Measurements from ENCODE around the gene MAPK10. TPM values are rescaled to one million over a fixed set of nuclear protein-coding genes. Genes with fewer than 3 reads are reported as not detected.
"Not testable (repeated sequence)": the region's sequence is repeated elsewhere in the genome, so short reads cannot be mapped to it uniquely, and the experiment has no call there.

MAPK10 gene
- total RNA-seq, 1 donor from 2014 or later = 42.3 TPM

DNA sequence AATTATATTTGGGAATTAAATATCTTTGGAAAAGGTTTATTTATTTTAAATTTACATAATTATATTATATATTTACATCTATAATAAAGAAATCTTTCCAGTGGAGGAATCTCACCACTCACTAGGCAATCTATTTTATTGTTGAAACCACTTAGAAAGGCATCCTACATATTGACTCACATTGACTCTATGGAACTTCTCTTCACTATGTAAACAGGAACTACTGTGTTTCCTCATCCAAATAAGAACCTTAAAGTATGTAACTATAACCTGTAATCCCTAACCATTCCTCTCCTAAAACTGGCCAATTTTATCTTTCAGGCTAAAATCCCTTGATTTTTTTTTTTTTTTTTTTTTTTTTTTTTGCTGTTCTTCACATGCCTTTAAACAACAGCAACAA is 268.7 kb downstream of the MAPK10 start:
- DNase-seq (ENCODE audit: low spot score) = no peak
- intact Hi-C loops (cut with DNase I) = no loop called here
- no peak for ATAC-seq

DNA sequence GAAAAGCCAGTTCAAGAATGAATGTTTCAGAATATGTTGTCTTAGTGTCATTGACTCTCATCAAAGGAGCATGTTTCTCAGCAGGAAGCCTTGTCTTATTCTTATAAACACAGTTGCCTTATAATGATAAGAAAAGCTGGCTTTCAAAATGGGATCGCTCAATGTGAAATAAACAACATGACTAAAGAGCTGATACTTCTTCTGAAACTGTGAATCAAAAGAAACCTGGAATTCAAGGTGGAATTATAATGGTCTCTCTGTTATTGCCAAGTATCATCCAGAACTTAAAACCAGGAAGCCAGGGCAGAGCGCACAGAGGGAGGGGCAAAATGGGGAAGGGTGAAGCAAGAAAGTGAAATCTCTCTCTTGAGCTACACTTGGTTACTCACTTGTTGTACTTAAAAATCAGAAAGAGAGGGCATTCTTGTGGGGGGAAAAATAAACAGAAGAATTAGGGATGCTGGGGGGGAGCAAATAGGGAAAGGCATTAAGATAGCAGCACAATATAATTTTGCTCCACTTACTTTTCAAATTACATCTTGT is 270.0 kb downstream of the MAPK10 start:
- ATAC-seq = no peak
- intact Hi-C loops (cut with DNase I) = no loop called here
- DNase-seq (ENCODE audit: low spot score) = no peak

DNA sequence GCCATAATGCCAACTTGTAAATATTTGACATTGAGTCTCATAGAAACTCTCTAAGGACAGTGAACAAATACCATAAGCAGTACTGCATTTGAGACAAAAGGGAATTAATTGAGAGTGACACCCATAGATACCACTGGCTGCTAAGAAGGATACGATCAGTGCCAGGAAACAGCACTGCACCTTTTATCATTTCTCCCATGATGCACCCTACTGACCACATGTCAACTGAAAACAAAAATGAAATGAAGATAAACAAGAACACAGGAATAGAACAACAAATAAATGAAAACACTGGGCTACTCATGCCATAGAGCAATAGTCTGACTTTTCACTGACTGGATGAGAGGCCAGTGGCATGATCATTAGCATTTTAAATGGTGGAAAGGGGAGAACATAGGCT is 270.8 kb downstream of the MAPK10 start:
- ATAC-seq (no peak), DNase-seq (ENCODE audit: low spot score) (no peak)
- intact Hi-C loops (cut with DNase I) = no loop called here

DNA sequence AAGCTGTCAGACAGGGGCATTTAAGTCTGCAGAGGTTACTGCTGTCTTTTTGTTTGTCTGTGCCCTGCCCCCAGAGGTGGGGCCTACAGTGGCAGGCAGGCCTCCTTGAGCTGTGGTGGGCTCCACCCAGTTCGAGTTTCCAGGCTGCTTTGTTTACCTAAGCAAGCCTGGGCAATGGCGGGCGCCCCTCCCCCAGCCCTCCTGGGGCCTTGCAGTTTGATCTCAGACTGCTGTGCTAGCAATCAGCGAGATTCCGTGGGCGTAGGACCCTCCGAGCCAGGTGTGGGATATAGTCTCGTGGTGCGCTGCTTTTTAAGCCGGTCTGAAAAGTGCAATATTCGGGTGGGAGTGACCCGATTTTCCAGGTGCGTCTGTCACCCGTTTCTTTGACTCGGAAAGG is 284.1 kb downstream of the MAPK10 start:
- intact Hi-C loops (cut with DNase I); ATAC-seq; DNase-seq (ENCODE audit: low spot score): not testable (repeated sequence)

DNA sequence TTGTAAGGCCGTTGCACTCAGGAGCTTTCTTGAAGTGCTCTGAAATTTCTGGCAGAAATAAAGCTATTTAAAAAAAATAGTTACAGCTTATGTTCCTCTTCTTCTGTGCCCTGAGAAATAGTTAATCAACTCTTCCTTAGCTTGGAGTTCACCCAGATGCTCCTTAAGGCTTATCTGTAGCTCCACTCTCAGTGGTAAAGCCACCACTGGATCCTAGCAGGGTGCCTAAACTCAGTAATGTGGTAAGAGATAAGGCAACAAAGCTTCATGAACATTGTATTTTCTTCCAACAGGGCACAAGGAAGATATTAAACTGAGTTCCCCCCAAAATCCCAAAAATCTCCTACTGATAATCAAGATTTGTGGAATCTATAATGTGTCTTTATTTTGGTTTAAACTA is 299.5 kb downstream of the MAPK10 start:
- ATAC-seq (no peak), DNase-seq (ENCODE audit: low spot score) (no peak)
- intact Hi-C loops (cut with DNase I) = no loop called here

DNA sequence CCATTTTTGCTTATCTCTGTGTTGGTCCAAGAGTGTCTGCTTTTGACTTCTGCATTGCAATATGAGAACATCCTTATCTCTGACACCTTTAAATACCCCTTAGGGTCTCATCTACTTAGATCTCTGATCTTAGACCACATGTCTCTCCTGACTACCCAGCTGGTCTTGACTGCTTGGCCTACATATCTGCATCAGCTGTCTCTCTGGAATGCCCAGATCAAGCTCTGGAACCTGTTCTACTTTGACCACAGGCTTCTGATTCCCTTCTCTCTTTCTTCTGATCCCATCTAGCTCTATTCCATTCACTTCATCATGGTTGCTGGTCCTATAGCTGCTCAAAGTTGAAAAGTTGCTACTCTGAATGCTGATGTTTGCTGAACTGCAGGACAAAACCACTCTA is 301.2 kb downstream of the MAPK10 start:
- intact Hi-C loops (cut with DNase I) = no loop called here
- DNase-seq (ENCODE audit: low spot score) = no peak
- no peak for ATAC-seq

DNA sequence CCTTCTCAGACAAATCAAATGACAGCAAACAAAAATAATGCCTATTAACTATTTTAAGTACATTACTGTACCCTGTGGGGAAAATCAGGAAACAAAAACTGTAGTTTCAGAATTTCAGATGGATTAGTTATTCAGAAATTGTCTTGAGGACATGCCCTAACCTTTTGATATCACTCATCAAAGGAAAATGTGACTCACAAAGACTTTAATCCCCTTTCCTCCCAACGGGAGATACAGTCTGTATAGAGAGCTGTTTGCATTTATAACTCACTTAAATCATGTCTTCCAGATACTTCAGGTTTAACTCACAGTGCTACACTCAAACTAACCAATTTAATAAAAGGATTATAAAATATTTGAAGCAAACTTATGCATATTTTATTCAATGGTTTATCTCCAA is 304.0 kb downstream of the MAPK10 start:
- DNase-seq (ENCODE audit: low spot score) = no peak
- ATAC-seq = no peak
- intact Hi-C loops (cut with DNase I) = no loop called here

DNA sequence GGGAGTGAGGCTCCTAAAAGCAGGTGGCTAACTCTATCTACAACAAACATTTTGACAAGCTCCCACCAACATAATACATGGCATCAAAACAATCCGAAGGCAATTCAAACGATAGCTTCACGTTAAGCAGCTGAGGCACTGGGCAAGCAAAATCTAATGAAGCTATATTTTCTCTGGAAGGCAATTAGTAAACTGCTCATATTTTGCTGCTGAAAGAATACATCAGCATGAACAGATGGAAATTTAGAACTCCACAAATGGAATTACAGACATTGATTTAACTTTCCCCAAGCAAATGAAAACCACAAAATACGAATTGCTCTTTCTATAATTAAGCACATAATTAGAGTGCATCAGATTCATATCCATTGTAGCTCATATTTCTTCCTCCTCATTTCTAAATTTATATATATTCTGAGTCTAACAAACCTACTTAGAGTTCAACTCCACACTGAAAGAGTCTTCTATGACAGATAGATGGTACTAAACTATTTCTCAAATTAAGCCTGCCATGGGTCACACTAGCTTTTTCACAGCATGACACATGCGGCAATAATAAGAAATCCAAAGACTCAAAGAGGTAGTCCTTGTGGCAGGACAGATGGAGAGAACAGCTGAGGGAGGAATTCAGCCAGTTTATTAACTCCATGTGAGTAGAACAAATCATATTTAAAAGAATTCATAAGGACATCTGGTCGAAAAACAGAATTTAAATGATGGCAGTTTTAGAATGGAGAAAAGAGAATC is 305.4 kb downstream of the MAPK10 start:
- DNase-seq (ENCODE audit: low spot score) (no peak), ATAC-seq (no peak)
- intact Hi-C loops (cut with DNase I) = no loop called here

DNA sequence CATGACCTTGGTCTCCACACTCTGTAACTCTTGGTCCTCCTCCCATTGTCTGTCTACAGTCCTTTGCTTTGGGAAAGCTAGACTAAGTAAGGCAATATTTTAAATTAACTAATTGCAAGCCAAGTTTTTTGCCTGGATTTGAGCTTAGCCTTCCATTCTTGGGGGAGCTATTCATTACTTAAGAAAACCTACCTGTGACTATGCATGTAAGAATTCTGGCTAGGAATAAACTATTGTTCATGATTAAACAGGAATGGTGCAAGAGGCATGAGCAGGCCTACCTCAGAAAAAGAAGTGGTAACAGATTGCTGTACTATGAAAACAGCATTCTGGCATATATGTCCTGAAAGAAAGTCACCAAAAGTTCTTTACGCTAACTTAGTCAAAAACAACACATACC is 309.4 kb downstream of the MAPK10 start:
- ATAC-seq (no peak), DNase-seq (ENCODE audit: low spot score) (no peak)
- intact Hi-C loops (cut with DNase I) = no loop called here

DNA sequence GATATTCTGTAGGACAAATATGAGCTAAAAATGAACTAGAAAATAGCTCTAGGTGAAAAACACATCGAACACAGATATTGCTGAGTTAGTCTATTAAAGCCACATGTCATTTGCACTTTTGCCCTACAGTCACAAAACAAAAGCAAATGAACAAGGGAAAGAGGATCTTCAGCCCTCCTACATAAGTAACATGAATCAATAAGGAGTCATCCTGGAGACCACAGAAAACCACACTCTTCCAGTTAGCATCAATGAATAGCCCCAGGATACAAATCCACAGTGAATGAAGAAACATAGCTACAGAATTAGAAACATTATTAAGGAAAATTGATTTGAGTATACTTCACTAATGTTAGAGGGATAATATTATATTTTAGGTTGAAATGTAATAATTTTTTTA is 311.4 kb downstream of the MAPK10 start:
- ATAC-seq = no peak
- no peak for DNase-seq (ENCODE audit: low spot score)
- intact Hi-C loops (cut with DNase I) = loop anchor here (10.0 kb wide), 1 partner anchor 974 kb away; no protein-coding TSS in a partner anchor

DNA sequence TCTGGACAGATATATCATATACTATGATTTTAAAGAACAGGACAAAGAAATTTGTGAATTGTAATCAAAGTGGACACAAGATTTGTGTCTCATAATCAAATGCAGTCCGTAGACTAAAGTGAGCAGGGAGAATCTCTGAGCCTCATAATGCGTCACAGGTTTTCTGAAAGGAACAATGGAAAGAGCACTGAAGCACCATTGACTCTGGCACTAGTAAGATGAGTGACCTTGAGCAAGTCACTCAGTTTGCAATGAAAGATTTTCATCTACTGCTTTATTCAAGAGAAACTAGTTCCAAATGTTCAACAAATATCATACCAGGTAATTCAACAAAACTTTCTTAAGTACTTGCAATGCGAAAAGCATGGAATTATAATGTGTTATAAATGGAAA is 315.3 kb downstream of the MAPK10 start:
- intact Hi-C loops (cut with DNase I) = loop anchor here (10.0 kb wide), 1 partner anchor 970 kb away; no protein-coding TSS in a partner anchor
- DNase-seq (ENCODE audit: low spot score) (no peak), ATAC-seq (no peak)

DNA sequence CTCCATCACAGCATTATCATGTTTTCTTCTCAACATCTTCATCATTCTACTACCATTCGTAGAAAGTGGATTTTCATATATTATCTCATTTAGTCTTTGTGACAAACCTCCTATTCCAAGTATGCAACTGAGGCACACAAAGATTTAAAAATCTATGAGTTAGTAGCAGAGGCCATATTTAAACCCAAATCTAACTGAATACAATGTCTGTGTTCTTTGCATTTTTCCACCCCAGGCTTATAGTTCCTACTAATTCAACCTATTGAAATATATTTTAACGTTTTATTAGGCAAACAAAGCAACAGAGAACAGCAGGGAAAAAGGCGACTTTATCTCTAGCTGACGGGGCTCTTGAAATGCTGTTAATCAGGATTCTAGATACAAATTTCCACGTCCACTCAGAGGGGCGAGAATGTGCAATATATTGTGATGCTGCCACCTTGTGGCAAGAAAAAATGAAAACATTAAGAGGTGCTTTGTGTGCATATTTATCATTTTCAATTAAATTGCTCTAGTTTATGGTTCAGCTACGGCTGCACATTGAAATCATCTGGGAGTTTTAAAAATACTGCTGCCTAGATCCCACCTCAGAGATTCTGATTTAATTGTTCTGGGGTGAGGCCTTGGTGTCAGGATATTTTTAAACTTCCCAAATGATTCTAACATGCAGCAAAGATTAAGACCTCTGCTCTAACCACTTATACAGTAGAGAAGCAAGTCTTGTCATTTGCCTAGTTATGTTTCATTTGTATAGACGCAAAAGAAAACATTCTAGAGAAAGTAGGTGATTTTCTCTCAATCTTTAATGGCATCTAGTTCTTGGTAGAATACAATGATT is 315.9 kb downstream of the MAPK10 start:
- DNase-seq (ENCODE audit: low spot score) (no peak), ATAC-seq (peak; percentile 71)
- intact Hi-C loops (cut with DNase I) = loop anchor here (10.0 kb wide), 1 partner anchor 969 kb away; no protein-coding TSS in a partner anchor

DNA sequence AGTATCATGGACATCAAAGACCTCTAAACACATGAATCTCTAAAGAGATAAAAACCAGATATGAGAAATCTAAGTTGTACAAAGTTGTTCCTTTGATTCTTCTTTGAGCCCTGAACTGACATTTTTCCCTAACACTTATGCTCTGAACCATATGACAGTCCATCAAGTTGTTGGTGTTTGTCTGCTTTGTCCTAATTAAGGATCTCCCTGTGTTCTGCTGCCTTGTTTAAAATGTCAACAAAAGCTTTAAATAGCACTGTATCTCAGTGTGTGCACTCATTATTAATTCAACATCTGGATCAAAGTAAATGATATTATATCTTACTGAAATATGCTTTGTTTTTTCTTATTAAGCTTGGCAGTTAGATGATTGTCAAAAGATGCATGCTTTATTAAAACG is 321.8 kb downstream of the MAPK10 start:
- intact Hi-C loops (cut with DNase I) = no loop called here
- no peak for ATAC-seq

DNA sequence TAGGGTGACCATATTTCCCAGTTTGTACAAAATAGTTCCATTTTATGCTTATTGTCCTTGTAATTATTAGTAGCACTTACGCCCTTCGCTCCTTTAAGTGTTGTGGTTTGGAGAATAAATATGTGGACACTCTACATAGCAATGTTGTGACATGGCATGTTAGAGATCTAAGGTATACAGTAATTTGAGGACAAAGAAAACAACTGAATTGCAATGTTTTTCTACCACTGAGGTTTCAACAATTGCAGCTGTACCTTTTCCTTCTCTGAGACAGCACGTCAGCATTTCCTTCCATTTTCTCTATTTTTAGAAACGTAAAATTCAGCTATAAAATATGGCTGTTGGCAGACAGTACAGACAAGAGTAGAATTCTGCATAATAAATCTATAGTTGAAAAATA is 323.1 kb downstream of the MAPK10 start:
- ATAC-seq = no peak
- intact Hi-C loops (cut with DNase I) = no loop called here
- no peak for DNase-seq (ENCODE audit: low spot score)

More for the DNA sequence above, 321.8 kb downstream of the MAPK10 start:
- no peak for DNase-seq (ENCODE audit: low spot score)

DNA sequence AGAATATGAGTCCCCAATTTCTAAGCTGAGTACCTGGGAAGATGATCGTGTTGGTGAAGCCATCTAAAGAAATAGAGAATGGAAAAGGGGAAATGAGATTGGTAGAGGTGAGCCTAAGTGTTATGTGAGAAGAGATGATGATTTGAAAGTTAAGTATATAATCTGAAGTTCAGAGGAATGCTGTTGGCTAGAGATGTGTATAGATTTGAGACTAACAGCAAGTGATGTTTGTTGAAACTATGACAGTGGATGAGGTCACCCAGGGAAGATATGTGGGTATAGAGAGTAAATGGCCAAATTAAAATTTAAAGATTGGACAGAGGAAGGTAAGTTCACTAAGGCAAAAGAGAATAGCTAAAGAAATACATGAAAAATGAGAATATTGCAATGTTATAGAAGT is 324.2 kb downstream of the MAPK10 start:
- ATAC-seq (no peak), DNase-seq (ENCODE audit: low spot score) (no peak)
- intact Hi-C loops (cut with DNase I) = no loop called here

DNA sequence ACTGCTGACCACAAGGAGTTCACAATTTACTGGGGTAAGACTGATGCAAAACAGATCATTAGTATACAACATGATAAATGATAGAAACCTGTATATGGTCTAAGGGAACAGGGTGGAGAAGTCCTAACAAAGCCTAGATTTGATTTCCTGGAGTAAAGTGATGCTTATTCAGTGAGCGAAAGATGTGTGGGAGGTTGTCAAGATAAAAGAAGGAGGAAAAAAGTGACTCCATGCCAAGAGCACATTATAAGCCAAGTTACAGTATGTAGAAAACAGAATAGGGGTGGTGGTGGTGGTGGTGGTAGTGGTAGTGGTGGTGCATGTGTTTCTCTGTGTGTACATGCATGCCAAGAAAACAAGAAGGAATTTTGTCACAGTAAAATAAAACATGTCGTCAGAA is 325.2 kb downstream of the MAPK10 start:
- DNase-seq (ENCODE audit: low spot score) = no peak
- intact Hi-C loops (cut with DNase I) = no loop called here
- ATAC-seq = no peak

DNA sequence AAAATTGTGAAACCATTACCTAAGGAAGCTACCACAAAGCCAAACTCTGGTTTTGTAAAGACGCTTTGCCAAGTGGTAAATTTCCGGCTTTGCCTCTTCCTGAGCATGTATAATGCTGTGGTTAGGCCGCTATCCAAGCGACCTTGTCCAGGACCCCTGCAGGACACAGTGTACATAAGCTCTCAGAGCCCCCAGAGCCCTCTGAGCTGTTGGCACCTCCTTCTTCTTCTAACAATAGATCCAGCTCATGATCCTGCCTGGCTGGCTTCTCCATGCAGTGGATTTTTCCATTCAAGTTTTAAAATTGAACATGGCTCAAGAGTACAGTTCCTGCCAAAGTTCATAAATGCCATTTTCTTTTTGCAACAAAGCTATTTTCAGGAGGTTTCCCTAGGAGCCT is 326.7 kb downstream of the MAPK10 start:
- DNase-seq (ENCODE audit: low spot score) = peak; percentile 61
- intact Hi-C loops (cut with DNase I) = no loop called here
- ATAC-seq = peak; percentile 86

DNA sequence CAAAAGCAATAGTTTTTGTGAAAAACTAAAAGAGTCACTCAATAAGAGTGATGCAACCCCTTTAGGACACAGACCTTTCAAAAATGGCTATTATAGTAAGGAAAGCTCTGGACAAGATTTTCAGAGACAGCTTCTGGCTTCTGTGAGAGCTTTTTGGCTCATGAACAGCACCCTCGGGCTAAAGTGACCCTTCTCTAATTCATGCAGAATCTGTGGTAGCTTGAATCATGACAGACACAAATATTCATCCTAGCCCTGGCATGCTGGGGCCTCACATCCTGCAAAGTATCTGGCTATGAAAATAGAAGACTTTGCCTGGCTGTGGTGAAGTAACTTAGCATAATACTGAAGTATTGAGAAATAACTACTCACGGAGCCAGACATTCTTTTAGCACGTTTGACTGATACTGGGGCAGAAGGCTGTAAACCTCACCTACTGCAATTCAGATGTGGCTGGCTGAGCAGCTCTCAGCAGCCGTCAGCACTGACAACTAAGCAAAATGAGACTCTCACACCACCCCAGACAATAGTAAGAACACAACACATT is 327.3 kb downstream of the MAPK10 start:
- DNase-seq (ENCODE audit: low spot score) = no peak
- intact Hi-C loops (cut with DNase I) = no loop called here
- ATAC-seq = peak; percentile 94

DNA sequence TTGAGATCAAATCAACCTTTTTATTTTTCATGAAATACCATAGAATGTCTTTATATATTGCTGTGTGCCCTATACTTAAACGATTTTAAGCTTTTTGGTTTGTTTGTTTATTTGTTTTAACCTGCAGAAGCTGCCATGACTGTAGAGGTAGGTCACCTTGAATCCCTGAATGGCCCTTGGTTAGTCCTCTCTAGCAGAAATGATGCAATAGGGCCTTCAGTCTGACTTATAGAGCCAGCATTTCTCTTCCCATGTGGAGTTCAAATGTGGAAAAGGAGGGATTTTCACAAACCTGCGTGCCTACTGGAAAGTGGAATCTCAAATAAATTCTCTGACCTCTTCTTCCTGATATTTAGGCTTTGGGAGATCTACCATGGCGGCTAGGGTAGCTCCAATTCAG is 327.9 kb downstream of the MAPK10 start:
- intact Hi-C loops (cut with DNase I) = no loop called here
- no peak for ATAC-seq
- no peak for DNase-seq (ENCODE audit: low spot score)

DNA sequence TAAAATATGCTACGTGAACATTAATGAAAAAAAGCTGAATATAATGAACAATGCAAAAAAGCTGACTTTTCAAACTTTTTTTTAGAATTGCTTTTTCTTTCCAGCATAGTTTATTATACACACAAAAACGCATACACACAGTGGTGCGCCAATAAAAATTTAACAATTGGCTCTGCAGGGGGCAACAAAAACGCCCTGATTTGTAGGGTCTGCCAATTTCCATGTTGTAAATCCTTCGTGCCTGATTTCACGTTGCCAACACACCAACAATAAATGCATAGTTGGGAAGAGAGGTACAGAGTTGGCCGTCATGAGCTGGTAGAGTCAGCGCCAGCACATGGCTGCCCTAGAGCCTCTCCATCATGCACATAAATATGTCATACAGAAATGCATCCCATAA is 333.1 kb downstream of the MAPK10 start:
- intact Hi-C loops (cut with DNase I) = no loop called here
- no peak for ATAC-seq
- DNase-seq (ENCODE audit: low spot score) = no peak
